HG02642 (cell line): ENCODE data around the gene ZNF684.
"Not testable (repeated sequence)": the region's sequence is repeated elsewhere in the genome, so short reads cannot be mapped to it uniquely, and the experiment has no call there.

Experiments used
- ATAC-seq: cut with Tn5 transposase; IDR thresholded peaks from one replicate; pipeline ENCODE4 v1.9.1; 2021; ENCODE audit warnings: mild to moderate bottlenecking; ENCODE audit not compliant: unreplicated experiment, poor library complexity

The ZNF684 gene

DNA sequence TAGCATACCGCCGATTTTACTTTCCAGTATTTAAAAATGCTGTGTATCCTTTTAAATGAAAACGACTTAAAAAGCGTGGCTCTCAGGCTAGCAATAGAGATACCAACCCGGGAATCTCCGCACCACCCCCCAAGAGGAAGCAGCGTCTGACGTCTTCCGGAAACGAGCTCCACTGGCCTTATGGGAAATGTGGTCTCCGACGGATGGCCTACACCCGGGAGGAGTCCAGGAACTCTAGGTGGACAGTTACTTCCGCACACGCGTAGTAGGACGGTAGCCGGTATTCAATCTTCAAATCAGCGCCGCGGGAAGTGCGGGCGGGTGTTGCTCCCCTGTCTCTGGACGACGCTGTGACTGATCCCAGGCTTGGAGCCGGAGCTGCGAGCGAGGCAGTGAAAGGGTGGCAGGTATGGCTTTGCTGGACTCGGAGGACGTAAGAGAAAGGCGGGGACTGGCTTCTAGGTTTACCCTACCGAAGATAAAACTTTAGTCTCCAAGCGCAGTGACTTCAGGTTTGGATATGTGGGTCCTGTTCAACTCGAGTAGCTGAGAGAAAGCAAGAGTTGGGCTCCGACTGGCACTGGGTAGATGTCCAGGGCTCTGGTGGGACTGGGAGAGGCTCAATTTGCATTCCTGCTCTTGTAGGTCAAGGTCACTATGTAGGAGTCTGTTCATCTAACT lies at the start of gene ZNF684:
Gene ZNF684, plus strand, starts transcription at position 257 of the 681 bp plus-strand sequence. CDS start 1,530 bp downstream, outside the sequence.
- ATAC-seq, result peak; percentile 94

DNA sequence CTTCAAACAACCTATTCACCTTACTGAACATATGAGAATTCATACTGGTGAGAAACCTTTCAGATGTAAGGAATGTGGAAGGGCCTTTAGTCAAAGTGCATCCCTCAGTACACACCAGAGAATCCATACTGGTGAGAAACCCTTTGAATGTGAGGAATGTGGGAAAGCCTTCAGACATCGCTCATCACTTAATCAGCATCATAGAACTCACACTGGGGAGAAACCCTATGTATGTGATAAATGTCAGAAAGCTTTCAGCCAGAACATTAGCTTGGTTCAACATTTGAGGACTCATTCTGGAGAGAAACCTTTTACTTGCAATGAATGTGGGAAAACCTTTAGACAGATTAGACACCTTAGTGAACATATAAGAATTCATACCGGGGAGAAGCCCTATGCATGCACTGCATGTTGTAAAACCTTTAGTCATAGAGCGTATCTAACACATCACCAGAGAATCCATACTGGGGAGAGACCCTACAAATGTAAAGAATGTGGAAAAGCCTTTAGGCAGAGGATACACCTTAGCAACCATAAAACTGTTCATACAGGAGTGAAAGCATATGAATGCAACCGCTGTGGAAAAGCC lies 36.0 kb upstream of the ZNF684 start:
- no peak for ATAC-seq

DNA sequence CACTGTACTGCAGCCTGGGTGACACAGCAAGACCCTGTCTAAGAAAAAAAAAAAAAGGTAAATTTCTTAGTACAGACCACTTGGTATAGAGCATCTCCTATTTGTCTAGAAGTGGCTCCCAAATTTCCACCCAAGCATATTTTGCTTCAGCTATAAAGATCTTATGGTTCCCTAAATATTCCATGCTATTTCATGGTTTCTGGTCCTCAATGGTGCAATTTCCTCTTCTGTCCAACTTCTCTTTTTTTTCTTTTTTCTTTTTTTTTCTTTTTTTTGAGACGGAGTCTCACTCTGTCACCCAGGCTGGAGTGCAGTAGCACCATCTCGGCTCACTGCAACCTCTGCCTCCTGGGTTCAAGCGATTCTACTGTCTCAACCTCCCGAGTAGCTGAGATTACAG lies 28.8 kb upstream of the ZNF684 start:
- ATAC-seq, result not testable (repeated sequence)

DNA sequence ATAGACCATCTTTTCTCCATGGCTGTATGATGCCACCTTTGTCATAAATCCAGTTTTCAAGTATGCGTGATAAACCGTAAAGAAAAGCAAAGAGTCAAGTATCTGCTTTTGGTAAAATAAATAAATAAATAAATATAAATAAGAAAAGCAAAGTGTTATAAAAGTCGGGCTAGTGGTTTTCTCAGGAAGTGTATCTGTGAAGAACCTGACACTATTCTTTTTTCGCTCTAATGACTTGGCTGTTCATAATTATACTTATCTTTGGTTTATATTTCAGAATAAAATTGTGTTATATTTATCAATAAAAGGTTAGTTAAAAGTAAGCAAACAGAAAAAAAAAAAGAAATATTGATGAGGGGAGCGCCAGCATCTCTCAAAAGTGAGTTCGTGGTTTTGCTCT lies 23.5 kb upstream of the ZNF684 start:
- no peak for ATAC-seq

DNA sequence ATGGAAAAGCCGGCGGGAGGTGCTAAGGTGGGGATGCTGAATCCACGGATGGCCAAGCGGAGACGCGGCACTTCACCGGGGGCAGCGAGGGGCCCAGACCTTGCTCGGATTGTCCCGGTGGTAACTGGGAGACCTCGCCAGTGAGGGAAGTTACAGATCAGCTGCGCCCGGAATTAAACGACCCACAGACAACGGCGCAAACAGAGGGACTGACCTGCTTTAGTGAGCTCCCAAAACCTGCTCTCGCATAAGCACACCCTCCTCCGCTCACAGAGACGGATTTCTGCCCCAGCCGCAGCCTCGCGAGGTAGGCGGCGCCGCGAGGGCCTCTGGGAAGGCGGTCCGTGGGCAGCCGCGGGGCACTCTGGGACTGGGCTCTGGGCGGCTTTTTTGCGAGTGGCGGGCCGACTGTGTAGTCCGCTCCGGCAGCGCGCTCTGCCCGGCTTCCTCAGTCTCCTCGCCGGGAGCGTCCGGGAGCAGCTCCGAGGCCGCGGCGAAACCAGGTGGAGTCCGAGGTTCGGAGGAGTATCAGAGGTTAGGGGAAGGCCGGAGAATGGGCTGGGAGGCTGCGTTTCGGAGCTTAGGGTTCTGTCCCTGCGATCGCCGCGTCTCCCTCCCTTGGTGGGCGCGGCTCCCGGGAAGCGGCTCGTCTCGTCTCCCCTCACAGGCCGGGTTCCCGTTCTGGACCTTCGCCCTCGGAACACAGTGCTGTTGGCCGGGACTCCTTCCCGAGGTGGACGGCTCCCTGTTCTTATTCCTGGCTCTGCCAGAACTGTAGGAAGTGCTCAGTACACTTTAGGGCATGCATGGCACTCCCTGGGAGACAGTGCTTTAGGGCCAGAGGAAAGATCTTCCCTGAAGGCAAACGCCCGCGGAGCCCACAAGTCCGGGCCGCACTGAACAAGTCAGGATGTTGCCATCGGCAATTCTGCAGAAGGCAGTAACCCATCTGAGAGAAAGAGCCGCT lies 22.8 kb upstream of the ZNF684 start, which contains the start of gene EXO5:
Gene EXO5, plus strand, starts transcription at position 393 of the 967 bp plus-strand sequence. CDS start 5,778 bp downstream, outside the sequence.
- ATAC-seq, result peak; percentile 96

DNA sequence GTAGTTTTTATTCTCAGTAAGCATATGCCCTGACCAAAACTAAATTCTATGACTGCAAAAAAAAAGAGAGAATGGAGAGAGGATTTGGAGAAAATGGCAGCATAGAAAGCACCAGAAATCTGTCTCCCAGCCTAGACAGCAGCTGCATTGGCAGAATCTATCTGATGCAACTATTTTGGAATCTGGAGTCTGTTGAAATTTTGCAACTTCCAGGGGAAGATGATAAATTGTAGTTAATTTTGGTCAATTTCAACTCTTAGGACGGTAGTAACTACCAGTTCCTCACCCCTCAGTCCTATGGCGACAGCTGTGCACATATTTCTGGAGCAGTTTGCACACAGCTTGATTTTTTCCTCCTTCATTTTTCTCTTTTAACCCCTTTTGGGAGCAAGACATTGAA lies 11.9 kb upstream of the ZNF684 start:
- ATAC-seq, result no peak

DNA sequence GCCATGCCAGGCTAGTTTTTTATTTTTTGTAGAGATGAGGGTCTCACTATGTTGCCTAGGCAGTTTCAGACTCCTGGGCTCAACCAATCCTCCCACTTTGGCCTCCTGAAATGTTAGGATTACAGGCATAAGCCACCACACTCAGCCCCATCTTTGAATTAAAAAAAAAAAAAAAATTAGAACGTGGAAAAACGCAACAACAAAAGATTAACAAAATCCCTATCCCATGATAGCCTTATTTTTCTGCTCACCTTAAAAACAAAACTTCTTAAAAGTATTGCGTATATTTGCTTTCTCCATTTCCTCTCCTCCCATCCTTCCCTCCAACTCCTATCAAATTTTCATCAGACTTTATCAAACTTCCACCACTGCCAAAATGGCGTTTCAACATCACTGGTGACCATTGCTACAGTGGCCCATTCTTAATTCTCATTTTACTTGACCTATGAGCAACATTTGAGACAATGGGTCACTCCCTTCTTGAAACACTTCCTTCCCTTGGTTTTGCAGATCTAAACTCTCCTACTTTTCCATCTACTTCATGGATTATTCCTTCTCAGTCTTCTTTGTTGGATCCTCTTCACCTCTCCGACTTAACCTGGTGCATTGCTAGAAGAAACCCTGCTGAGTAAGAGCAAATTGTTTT lies 579 bp upstream of the ZNF684 start:
- ATAC-seq, result no peak

DNA sequence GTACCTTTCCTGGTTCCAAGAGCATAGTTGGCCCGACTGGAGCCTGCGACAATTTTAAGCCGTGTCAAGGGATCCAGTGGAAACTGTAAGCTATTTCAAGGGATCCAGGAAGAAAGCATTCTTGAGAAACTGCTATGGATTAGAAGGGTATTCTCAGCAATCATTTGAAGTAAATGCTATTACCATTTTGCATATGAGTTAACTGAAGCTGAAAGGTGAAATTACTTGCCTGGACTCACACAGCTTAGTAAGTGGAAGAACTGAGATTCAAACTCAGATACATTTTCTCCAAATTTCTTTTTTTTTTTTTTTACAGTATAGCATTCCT lies 589 bp downstream of the ZNF684 start:
- ATAC-seq, result no peak

DNA sequence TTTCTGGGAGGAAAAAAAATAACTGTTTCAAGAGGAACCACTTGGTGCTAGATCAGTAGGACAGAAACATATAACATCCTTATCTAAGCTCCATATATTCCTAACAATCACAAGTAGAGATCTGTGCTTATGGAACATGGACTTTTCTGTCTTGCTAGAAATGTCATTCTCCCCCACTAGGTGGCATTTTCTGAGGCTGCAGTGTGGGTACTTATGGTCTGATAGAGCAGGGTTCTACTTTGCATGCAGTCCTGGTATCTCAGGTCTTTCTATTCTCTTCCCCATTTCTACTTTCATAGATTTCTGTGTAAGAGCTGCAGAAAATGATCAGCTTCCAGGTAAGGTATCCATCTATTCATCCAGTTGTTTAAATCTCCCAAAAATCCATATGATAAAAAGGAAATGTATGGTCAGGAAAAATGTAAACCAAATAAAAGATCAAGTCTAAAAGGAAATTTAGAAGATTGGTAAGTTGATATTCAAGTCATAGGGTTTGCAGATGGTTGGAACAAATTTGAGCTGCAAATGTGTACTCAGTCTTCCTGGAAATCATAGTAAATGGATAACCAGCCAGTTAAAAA lies 1.5 kb downstream of the ZNF684 start:
- no peak for ATAC-seq

DNA sequence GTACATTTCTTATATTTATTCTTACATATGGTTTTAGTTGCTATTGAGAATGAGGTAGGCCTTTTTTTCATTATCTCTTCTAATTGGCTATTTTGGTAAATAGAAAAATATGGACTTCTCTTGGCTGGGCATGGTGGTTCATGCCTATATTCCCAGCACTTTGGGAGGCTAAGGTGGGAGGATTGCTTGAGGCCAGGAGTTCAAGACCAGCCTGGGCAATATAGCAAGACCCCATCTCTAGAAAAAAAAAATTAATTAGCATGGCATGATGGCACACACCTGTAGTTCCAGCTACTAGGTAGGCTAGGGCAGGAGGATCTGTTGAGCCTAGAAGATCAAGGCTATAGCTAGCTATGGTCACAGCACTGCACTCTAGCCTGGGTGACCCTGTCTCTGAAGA lies 3.2 kb downstream of the ZNF684 start:
- ATAC-seq, result no peak

DNA sequence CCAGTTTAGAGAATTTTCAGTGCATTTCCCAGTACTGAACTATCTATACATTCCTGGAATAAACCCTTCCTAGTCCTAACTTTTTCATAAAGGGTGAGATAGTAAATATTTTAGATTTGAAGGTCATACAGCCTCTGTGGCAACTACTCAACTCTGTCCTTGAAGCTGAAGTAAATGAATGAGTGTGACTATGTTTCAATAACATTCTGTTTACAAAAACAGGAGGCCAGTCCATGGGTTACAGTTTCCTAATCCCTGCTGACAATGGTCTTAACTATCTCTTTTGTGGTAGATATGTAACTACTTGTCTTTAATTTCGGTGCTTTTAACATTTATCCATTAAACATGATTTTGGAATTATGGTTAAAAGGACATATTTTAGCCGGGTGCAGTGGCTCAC lies 4.3 kb downstream of the ZNF684 start:
- no peak for ATAC-seq

DNA sequence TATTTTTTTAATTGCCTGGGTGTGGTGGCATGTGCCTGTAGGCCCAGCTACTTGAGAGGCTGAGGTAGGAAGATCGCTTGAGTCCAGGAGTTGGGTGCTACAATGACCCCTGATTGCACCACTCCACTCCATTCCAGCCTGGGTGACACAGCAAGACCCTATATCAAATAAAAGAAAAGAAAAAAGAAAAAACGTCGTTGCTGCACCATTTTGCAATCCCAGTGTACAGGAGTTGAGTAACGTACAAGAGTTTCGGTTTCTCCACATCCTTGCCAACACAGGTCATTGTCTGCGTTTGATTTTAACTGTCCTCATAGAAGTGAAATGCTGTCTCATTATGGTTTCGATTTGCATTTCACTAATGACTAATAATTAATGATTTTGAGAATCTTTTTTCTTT lies 7.9 kb downstream of the ZNF684 start:
- no peak for ATAC-seq

DNA sequence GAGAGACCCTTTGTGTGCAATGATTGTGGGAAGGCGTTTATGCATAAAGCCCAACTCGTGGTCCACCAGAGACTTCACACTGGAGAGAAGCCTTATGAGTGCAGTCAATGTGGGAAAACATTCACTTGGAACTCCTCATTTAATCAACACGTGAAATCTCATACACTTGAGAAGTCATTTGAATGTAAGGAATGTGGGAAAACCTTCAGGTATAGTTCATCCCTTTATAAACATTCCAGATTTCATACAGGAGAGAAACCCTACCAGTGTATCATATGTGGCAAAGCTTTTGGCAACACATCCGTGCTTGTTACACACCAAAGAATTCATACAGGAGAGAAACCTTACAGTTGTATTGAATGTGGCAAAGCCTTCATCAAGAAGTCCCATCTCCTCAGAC lies 15.5 kb downstream of the ZNF684 start:
- no peak for ATAC-seq

DNA sequence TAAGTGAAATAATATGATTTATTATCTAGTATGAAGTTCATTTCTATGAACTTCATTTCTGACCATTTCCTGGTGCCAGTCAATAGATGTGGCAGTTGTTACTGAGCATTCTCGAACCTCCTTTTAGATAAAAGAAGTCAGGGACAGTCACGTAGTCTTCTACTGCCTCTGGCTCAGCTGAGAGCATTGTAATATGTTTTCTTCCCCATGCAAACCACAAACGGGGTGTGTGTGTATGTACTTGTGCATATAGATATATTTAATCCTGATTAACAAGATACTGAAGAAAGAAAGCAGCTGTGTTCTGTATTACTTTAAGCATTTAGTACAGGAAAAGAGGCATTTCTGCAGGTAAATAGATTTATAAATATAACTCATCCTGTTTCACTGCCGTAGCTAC lies 21.6 kb downstream of the ZNF684 start:
- no peak for ATAC-seq

DNA sequence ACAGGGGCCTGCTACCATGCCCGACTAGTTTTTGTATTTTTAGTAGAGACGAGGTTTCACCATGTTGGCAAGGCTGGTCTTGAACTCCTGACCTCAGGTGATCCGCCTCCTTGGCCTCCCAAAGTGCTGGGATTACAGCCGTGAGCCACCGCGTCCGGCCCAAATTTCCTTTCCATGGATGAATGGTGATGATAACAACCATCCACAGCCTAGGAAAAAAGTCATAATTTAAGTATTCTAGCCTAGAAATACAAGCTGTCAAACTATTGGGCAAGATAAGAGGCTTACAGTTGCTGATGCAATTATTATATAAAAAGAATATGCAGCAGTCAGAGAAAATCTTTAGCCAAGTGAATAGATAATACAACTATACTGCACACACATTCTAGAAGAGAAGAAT lies 23.4 kb downstream of the ZNF684 start:
- not testable (repeated sequence) for ATAC-seq

DNA sequence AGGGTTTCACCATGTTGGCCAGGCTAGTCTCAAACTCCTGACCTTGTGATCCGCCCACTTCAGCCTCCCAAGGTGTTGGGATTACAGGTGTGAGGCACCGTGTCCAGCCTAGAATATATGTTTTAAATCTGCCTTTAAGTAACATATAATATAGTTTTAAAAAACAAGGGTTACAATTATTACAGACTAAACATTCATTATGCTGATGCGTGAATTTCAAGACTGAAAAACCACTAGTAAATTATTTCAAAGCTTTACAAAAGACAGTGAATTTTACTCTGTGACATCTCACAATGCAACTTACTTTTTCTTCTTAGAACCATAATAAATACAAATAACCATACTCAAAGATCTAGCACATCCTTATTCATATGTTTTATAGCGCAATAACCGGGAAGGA lies 24.7 kb downstream of the ZNF684 start:
- ATAC-seq, result no peak

DNA sequence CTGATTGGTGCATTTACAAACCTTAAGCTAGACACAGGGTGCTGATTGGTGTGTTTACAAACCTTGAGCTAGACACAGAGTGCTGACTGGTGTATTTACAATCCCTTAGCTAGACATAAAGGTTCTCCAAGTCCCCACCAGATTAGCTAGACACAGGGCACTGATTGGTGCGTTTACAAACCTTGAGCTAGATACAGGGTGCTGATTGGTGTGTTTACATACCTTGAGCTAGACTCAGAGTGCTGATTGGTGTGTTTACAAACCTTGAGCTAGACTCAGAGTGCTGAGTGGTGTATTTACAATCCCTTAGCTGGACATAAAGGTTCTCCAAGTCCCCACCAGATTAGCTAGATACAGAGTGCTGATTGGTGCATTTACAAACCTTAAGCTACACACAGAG lies 26.8 kb downstream of the ZNF684 start:
- not testable (repeated sequence) for ATAC-seq

DNA sequence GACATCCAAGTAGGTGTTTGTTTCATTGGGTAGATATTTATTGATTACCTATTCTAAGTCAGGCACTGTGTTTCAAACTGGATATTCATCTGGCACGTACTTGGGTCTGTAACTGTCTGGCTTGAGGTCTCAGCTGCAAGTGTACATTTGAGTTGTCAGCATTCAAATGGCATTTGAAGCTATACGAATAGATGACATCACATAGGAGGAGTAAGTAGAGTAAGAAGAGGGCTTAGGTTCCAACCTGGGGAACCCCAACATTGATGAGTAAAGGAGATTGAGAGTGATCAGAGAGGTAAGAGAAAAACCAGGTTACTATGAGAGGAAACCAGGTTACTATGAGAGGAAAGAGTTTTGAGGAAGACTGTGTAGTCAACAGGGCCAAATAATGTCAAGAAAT lies 30.7 kb downstream of the ZNF684 start:
- ATAC-seq, result no peak

DNA sequence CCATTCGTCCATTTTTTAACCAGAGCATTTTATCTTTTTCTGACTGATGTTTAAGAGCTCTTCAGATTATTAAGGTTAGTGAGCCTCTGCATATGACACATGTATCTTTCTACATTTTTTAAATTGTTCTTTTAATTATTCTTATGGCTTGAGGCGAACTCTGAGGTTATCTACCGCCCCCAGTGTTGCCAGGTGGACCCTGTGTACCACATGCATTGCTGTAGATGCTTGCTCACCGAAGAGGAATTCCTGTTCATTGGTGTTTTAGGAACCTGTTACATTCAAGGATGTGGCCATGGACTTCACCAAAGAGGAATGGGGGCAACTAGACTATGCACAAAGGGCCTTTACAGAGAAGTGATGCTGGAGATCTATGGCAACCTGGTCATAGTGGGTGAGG lies 31.8 kb downstream of the ZNF684 start:
- ATAC-seq, result no peak

DNA sequence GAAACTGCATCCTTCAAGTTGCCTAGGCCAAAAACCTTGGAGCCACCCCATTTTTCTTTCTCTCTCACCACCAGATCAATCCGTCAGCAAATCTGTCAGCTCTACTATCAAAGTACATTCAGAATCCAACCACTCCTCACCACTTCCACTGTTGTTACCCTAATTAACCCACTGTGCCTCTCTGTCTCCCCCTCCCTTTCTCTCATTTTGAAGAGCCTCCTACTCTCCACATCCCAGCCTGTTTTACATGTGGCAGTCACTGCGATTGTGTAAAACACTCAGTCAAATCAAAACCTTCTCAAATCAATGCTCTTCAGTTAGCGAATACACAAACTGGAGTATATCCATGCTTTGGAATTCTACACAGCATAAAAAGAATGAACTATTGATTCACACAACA lies 33.1 kb downstream of the ZNF684 start:
- ATAC-seq, result no peak
